Measurements from ENCODE around the gene NISCH. TPM values are rescaled to one million over a fixed set of nuclear protein-coding genes. Genes with fewer than 3 reads are reported as not detected.

Gene NISCH
- polyA plus RNA-seq, 3 donors = 9.7 to 106 (median 13.1) TPM

DNA sequence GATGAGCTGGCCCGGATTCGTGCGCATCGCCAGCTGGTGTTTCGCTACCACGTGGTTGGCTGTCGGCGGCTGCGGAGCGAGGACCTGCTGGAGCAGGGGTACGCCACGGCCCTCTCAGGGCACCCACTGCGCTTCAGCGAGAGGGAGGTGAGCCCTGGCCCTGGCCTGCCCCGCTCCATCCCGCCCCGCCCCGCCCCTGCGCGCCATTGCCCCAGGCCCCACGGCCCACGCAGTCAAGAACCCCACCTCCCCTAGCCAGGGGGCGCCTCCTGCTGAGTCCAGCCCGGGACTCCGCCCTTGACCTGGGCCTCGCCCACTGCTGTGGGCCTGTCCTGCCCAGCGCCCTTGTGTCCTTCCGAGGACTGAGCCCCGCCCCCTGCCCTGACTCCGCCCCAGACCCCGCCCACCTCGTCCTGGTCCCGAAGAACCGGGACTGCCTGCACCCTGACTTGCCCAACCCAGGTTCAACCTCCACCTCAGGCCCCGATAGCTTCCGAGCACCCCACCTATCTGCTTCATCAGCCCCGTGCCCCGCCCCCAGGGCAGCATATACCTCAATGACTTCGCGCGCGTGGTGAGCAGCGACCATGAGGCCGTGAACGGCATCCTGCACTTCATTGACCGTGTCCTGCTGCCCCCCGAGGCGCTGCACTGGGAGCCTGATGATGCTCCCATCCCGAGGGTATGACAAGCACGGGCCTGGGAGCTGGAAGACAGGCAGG is 63.5 kb downstream of the NISCH start:
- H2AFZ ChIP-seq (ENCODE audit: insufficient read depth, low read depth, low read length, poor library complexity, severe bottlenecking) = no peak overlapping the region
- no peak overlapping the region for H3K9ac ChIP-seq (ENCODE audit: insufficient read depth, low read length, poor library complexity, severe bottlenecking)
- Mint-ChIP-seq H3K9me3 (no peaks in the 10 kb centered on the region), H3K4me3 (no peak overlapping the region), H3K4me1 (no peaks in the 10 kb centered on the region), H3K27ac (peak overlapping the region in 1 of 7 donors; percentile 69), H3K36me3 (peaks cover 85 to 99% of the 10 kb centered on the region in 2 donors), H3K27me3 (ENCODE audit: low read depth in 3 of 3) (peaks cover 0 to 5% (median 1%) of the 10 kb centered on the region in 3 donors)
- peaks cover 20% of the 10 kb centered on the region for H4K20me1 ChIP-seq (ENCODE audit: insufficient read depth, low read length)
- DNase-seq = no peak
- H3K79me2 ChIP-seq (ENCODE audit: insufficient read depth, low read length) = no peaks in the 10 kb centered on the region
- no peak overlapping the region for H3K4me3 ChIP-seq (replicated peaks in 1 of 3; ENCODE audit: low read depth in 2 of 3, low read length in 3 of 3)
- H3K9me3 ChIP-seq (replicated peaks in 1 of 2; ENCODE audit: control insufficient read depth in 1 of 2, insufficient read depth in 1 of 2, low read length in 2 of 2) = no peaks in the 10 kb centered on the region
- no peaks in the 10 kb centered on the region for H3K27me3 ChIP-seq (ENCODE audit: control insufficient read depth in 2 of 2, insufficient read depth in 2 of 2, low read length in 2 of 2)
- H3K27ac ChIP-seq (ENCODE audit: low read depth in 1 of 2, low read length in 2 of 2) = no peak overlapping the region
- H3K4me1 ChIP-seq (ENCODE audit: control insufficient read depth in 1 of 2, insufficient read depth in 2 of 2, low read length in 2 of 2) = no peaks in the 10 kb centered on the region
- TF ChIP-seq, protein P1, sequence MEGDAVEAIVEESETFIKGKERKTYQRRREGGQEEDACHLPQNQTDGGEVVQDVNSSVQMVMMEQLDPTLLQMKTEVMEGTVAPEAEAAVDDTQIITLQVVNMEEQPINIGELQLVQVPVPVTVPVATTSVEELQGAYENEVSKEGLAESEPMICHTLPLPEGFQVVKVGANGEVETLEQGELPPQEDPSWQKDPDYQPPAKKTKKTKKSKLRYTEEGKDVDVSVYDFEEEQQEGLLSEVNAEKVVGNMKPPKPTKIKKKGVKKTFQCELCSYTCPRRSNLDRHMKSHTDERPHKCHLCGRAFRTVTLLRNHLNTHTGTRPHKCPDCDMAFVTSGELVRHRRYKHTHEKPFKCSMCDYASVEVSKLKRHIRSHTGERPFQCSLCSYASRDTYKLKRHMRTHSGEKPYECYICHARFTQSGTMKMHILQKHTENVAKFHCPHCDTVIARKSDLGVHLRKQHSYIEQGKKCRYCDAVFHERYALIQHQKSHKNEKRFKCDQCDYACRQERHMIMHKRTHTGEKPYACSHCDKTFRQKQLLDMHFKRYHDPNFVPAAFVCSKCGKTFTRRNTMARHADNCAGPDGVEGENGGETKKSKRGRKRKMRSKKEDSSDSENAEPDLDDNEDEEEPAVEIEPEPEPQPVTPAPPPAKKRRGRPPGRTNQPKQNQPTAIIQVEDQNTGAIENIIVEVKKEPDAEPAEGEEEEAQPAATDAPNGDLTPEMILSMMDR (IDR thresholded peaks at IDR 0.05) = no peak
- 90% methylated on average over 40 of the region's 50 CpGs for WGBS (ENCODE audit: insufficient coverage)
- no peak overlapping the region for H3K4me2 ChIP-seq (replicated peaks; ENCODE audit: extremely low read depth, low read length, poor library complexity, severe bottlenecking)
- intact Hi-C loops (cut with micrococcal nuclease) = no loop called here
- H3K36me3 ChIP-seq (replicated peaks in 1 of 2; ENCODE audit: control insufficient read depth in 1 of 2, insufficient read depth in 2 of 2, low read length in 2 of 2) = peaks cover 99% of the 10 kb centered on the region in 2 donors

DNA sequence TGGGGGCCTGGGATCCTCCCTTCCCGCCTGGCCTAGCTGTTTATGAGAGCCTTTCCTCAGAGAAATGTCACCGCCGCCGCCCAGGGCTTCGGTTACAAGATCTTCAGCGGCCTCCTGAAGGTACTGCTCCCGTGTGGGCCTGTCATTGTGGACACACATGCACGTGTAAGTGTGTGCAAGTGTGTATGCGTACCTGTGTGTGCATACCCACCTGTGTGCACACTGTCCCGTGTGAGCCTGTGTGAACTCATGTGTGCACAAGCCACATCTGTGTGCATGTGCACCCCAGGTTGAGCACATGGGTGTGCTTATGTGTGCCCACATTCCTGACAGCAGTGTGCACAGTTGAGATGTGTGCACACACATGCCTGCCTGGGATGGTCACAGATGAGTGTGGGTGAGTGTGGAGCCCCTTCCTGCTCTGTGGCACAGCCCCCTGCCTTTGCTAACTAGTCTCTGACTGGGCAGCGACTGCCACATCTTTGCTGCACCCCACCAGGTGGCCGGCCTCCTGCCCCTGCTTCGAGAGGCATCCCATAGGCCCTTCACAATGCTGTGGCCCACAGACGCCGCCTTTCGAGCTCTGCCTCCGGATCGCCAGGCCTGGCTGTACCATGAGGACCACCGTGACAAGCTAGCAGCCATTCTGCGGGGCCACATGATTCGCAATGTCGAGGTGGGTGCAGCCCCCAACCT is 64.2 kb downstream of the NISCH start:
- H3K27me3 ChIP-seq (ENCODE audit: control insufficient read depth in 2 of 2, insufficient read depth in 2 of 2, low read length in 2 of 2) = no peaks in the 10 kb centered on the region
- no peak overlapping the region for H3K27ac ChIP-seq (ENCODE audit: low read depth in 1 of 2, low read length in 2 of 2)
- no peak for DNase-seq
- peaks cover 99% of the 10 kb centered on the region in 2 donors for H3K36me3 ChIP-seq (replicated peaks in 1 of 2; ENCODE audit: control insufficient read depth in 1 of 2, insufficient read depth in 2 of 2, low read length in 2 of 2)
- intact Hi-C loops (cut with micrococcal nuclease) = no loop called here
- H3K36me3 Mint-ChIP-seq = peaks cover 86 to 99% of the 10 kb centered on the region in 2 donors
- no peak overlapping the region for H2AFZ ChIP-seq (ENCODE audit: insufficient read depth, low read depth, low read length, poor library complexity, severe bottlenecking)
- peaks cover 20% of the 10 kb centered on the region for H4K20me1 ChIP-seq (ENCODE audit: insufficient read depth, low read length)
- no peak overlapping the region for H3K27ac Mint-ChIP-seq
- H3K9me3 Mint-ChIP-seq = no peaks in the 10 kb centered on the region
- no peaks in the 10 kb centered on the region for H3K4me1 Mint-ChIP-seq
- no peaks in the 10 kb centered on the region for H3K4me1 ChIP-seq (ENCODE audit: control insufficient read depth in 1 of 2, insufficient read depth in 2 of 2, low read length in 2 of 2)
- 94% methylated on average over 22 of the region's 22 CpGs for WGBS (ENCODE audit: insufficient coverage)
- no peak overlapping the region for H3K4me3 Mint-ChIP-seq
- H3K79me2 ChIP-seq (ENCODE audit: insufficient read depth, low read length) = no peaks in the 10 kb centered on the region
- peaks cover 0 to 5% (median 1%) of the 10 kb centered on the region in 3 donors for H3K27me3 Mint-ChIP-seq (ENCODE audit: low read depth in 3 of 3)
- H3K9me3 ChIP-seq (replicated peaks in 1 of 2; ENCODE audit: control insufficient read depth in 1 of 2, insufficient read depth in 1 of 2, low read length in 2 of 2) = no peaks in the 10 kb centered on the region
- H3K4me2 ChIP-seq (replicated peaks; ENCODE audit: extremely low read depth, low read length, poor library complexity, severe bottlenecking) = no peak overlapping the region
- H3K4me3 ChIP-seq (replicated peaks in 1 of 3; ENCODE audit: low read depth in 2 of 3, low read length in 3 of 3) = no peak overlapping the region
- TF ChIP-seq, protein P1 (IDR thresholded peaks at IDR 0.05) = no peak
- H3K9ac ChIP-seq (ENCODE audit: insufficient read depth, low read length, poor library complexity, severe bottlenecking) = no peak overlapping the region

Measured in CD14-positive monocyte (primary cell).